K562 (cell line): ENCODE data around the gene ZNF487. TPM values are rescaled to one million over a fixed set of nuclear protein-coding genes. Genes with fewer than 3 reads are reported as not detected.
A peak's percentile ranks its signal among the peaks of the same experiment; 100 is the strongest.

ENCODE experiments used
- HMBOX1 ChIP-seq: sonication (generic); IDR thresholded peaks from 2 replicates; pipeline ENCODE4 v1.6.1; 2016
- HOXB6 ChIP-seq: fragments of 250-450 bp; sonication (Bioruptor Pico); IDR thresholded peaks from 2 replicates; pipeline ENCODE4 v1.5.1; 2022; ENCODE audit warnings: mild to moderate bottlenecking, borderline replicate concordance
- MCM2 ChIP-seq: fragments of 450-650 bp; IDR thresholded peaks from 2 replicates; pipeline ENCODE4 v1.6.1; 2017; ENCODE audit warnings: low read depth, mild to moderate bottlenecking
- MYNN ChIP-seq, 2 experiments: sonication (generic); formaldehyde crosslinking in 1 of 2; IDR thresholded peaks; 2 replicates each; pipeline versions ENCODE4 v1.5.0 to v1.6.1; 2016 to 2020; ENCODE audit warnings: antibody characterized with exemption in 1 of 2, missing genetic modification reagents in 1 of 2
- NFE2 ChIP-seq: IDR thresholded peaks from 2 replicates; pipeline ENCODE4 v1.6.1; 2014; ENCODE audit warnings: antibody characterized with exemption, low read depth
- REST ChIP-seq, 2 experiments: fragments of 450-650 bp; formaldehyde crosslinking in 1 of 2; IDR thresholded peaks; 2 replicates each; pipeline versions ENCODE4 v1.4.0 to v1.6.1; 2014 to 2020; ENCODE audit warnings: mild to moderate bottlenecking in 2 of 2, borderline replicate concordance in 1 of 2, low read depth in 1 of 2
- TAF7 ChIP-seq: fragments of 450-650 bp; IDR thresholded peaks from 2 replicates; pipeline ENCODE4 v1.6.1; 2016; ENCODE audit warnings: missing genetic modification characterization, missing compliant biosample characterization
- TCF15 ChIP-seq: fragments of 250-450 bp; sonication (Bioruptor Pico); IDR thresholded peaks from 2 replicates; pipeline ENCODE4 v1.8.0; 2022; ENCODE audit warnings: moderate library complexity, mild to moderate bottlenecking, inconsistent platforms
- polyA plus RNA-seq, 8 experiments: library from polyadenylated mRNA; depleted of rRNA in 4 of 8; stranded (reverse) in 5 of 8; unstranded in 3 of 8; fragments of >200 nt; fragmentation: Nextera tagmentation in 2 of 8; fragmentation: Illumina TruSeq in 1 of 8; extraction: Ambion mirVana in 2 of 8; extraction: Trizol in 1 of 8; gene quantifications; 2 replicates each; pipeline versions ENCODE4 v1.2.1 to v1.2.3, GENCODE V29; 2011 to 2014; ENCODE audit warnings: inconsistent platforms in 1 of 8, missing spikeins in 1 of 8
- total RNA-seq, 7 experiments: library from RNA; depleted of rRNA in 6 of 7; stranded (reverse); fragments of >200 nt in 6 of 7; fragmentation: Illumina TruSeq in 2 of 7; extraction: Trizol in 2 of 7; gene quantifications; 2 replicates each; pipeline versions ENCODE4 v1.2.1 to v1.2.3, GENCODE V29; 2011 to 2021; ENCODE audit warnings: low replicate concordance in 1 of 7
- TF ChIP-seq, protein P1 (sequence below): sonication (generic); formaldehyde crosslinking; IDR thresholded peaks from 2 replicates; pipeline ENCODE4 v1.8.0; 2022; ENCODE audit warnings: mild to moderate bottlenecking, missing genetic modification reagents

The ZNF487 gene
- total and polyA plus RNA-seq, 9 of the 15 experiments (the other 6 are each of a cell fraction or from before 2014, with no cell fraction given): 1.9 to 6.5 (median 4.2) TPM

GRCh38 chr10:43409385-43410109 is 27.4 kb upstream of the ZNF487 start (continued):
- TF ChIP-seq REST (IDR thresholded peaks at IDR 0.05; ENCODE audit: borderline replicate concordance): no peak
- peak; percentile 67; the same call in 1 of the 2 replicates for TF ChIP-seq REST (CRISPR knock-in tag; IDR thresholded peaks at IDR 0.05; ENCODE audit: low read depth)
- no peak for TF ChIP-seq HOXB6 (CRISPR knock-in tag)
- TF ChIP-seq TAF7 (tag): peak; percentile 26; the same call in 1 of the 2 replicates
- no peak for TF ChIP-seq HMBOX1
- TF ChIP-seq NFE2: no peak
- no peak for TF ChIP-seq MYNN (IDR thresholded peaks at IDR 0.05)
- no peak for TF ChIP-seq MYNN (CRISPR knock-in tag; IDR thresholded peaks at IDR 0.05)
- TF ChIP-seq MCM2: no peak
- no peak for TF ChIP-seq TCF15 (CRISPR knock-in tag)
- TF ChIP-seq, protein P1, sequence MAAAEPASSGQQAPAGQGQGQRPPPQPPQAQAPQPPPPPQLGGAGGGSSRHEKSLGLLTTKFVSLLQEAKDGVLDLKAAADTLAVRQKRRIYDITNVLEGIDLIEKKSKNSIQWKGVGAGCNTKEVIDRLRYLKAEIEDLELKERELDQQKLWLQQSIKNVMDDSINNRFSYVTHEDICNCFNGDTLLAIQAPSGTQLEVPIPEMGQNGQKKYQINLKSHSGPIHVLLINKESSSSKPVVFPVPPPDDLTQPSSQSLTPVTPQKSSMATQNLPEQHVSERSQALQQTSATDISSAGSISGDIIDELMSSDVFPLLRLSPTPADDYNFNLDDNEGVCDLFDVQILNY: no peak
